HCT116 (cell line): ENCODE measurements around the gene DTX1. TPM values are rescaled to one million over a fixed set of nuclear protein-coding genes. Genes with fewer than 3 reads are reported as not detected.
A peak's percentile ranks its signal among the peaks of the same experiment; 100 is the strongest.

ENCODE experiments used
- ATAC-seq: fragments of 200-7000 bp; cut with Tn5 transposase; 2 replicates; pipeline ENCODE4 v1.9.1; 2020; ENCODE audit warnings: mild to moderate bottlenecking, moderate library complexity
- BruUV-seq: library from RNA; stranded (reverse); fragments of 400-500 nt; replicated peaks from 2 replicates; lab custom pipeline; 2021; lab: Mats Ljungman, UMichigan
- CTCF ChIA-PET: fragments of 300-600 bp; sonication (Branson Sonifier 250); formaldehyde crosslinking; loops from one replicate; lab custom pipeline; 2021; ENCODE audit warnings: antibody characterized with exemption; lab: Charles Lee
- POLR2A ChIA-PET: fragments of 300-600, 350-600 bp; sonication (Branson Sonifier 250); formaldehyde crosslinking; loops from one replicate; lab custom pipeline; 2021; ENCODE audit warnings: antibody characterized with exemption; lab: Charles Lee
- RAD21 ChIA-PET, 2 experiments: fragments of 300-600 bp; sonication (Branson Sonifier 250); formaldehyde crosslinking; loops; one replicate each; lab custom pipeline; 2023; ENCODE audit warnings: low total read pairs in 2 of 2; ENCODE audit not compliant: uncharacterized antibody in 2 of 2, unreplicated experiment in 2 of 2, low non-redundant PET in 1 of 2; lab: Charles Lee
- DNase-seq: peaks from one replicate; pipeline ENCODE4 v3.0.0-alpha.2; 2010; ENCODE audit warnings: low read depth, low spot score
- H2AFZ ChIP-seq: fragments of 200-600 bp; shearing (Covaris generic), sonication (generic); 2 replicates; pipeline ENCODE4 v1.6.1; 2017; ENCODE audit warnings: low read depth, mixed run types, mixed read lengths, antibody characterized with exemption, low read length; ENCODE audit not compliant: poor library complexity, severe bottlenecking
- H3K27ac ChIP-seq: 2 replicates; pipeline ENCODE4 v1.5.1; 2012; ENCODE audit warnings: low read depth, low read length
- H3K27me3 ChIP-seq: fragments of 200-600 bp; sonication (generic); 2 replicates; pipeline ENCODE4 v1.6.1; 2016; ENCODE audit warnings: mixed run types, low read length, mixed read lengths; ENCODE audit not compliant: insufficient read depth
- H3K36me3 ChIP-seq, 2 experiments: fragments of 200-500 bp in 1 of 2; fragments of 200-600 bp in 1 of 2; sonication (Bioruptor generic) in 1 of 2; sonication (generic) in 1 of 2; 2 replicates each; pipeline versions ENCODE4 v1.5.1 to v1.6.1; 2014 to 2016; ENCODE audit warnings: low read length in 2 of 2, inconsistent platforms in 1 of 2, mixed read lengths in 1 of 2, mixed run types in 1 of 2; ENCODE audit not compliant: insufficient read depth in 2 of 2, control insufficient read depth in 1 of 2
- H3K4me1 ChIP-seq, 2 experiments: fragments of 200-600 bp in 1 of 2; sonication (generic) in 1 of 2; 2 replicates each; pipeline versions ENCODE4 v1.5.1 to v1.6.1; 2012 to 2017; ENCODE audit warnings: low read length in 2 of 2, inconsistent platforms in 1 of 2, mild to moderate bottlenecking in 1 of 2, mixed read lengths in 1 of 2, mixed run types in 1 of 2, moderate library complexity in 1 of 2; ENCODE audit not compliant: insufficient read depth in 2 of 2, control insufficient read depth in 1 of 2
- H3K4me2 ChIP-seq: fragments of 200-600 bp; sonication (generic); 2 replicates; pipeline ENCODE4 v1.6.1; 2017; ENCODE audit warnings: mixed run types, low read length, mixed read lengths
- H3K4me3 ChIP-seq, 2 experiments: fragments of 200-600 bp in 1 of 2; sonication (generic) in 1 of 2; replicated peaks in 1 of 2; 2 replicates each; pipeline ENCODE4 v1.5.1; 2011 to 2016; ENCODE audit warnings: low read length in 2 of 2, control low read depth in 1 of 2, low read depth in 1 of 2, mild to moderate bottlenecking in 1 of 2, mixed read lengths in 1 of 2, mixed run types in 1 of 2
- H3K79me2 ChIP-seq: fragments of 200-600 bp; sonication (generic); 2 replicates; pipeline ENCODE4 v1.6.1; 2017; ENCODE audit warnings: mild to moderate bottlenecking, mixed run types, low read length, moderate library complexity, mixed read lengths; ENCODE audit not compliant: insufficient read depth
- H3K9ac ChIP-seq: fragments of 200-600 bp; sonication (generic); 2 replicates; pipeline ENCODE4 v1.6.1; 2016; ENCODE audit warnings: low read length, mixed read lengths
- H3K9me2 ChIP-seq: fragments of 200-600 bp; sonication (generic), shearing (Covaris generic); 2 replicates; pipeline ENCODE4 v1.6.1; 2017; ENCODE audit warnings: mixed run types, mild to moderate bottlenecking, moderate library complexity; ENCODE audit not compliant: insufficient read depth
- H3K9me3 ChIP-seq, 2 experiments: fragments of 200-500 bp in 1 of 2; fragments of 200-600 bp in 1 of 2; sonication (Bioruptor generic) in 1 of 2; sonication (generic) in 1 of 2; 2 replicates each; pipeline ENCODE4 v1.6.1; 2014 to 2017; ENCODE audit warnings: low read length in 2 of 2, mixed read lengths in 2 of 2, inconsistent platforms in 1 of 2, low read depth in 1 of 2, mild to moderate bottlenecking in 1 of 2, mixed run types in 1 of 2, moderate library complexity in 1 of 2; ENCODE audit not compliant: control insufficient read depth in 1 of 2, insufficient read depth in 1 of 2
- H4K20me1 ChIP-seq: fragments of 200-600 bp; sonication (generic), shearing (Covaris generic); 2 replicates; pipeline ENCODE4 v1.6.1; 2017; ENCODE audit warnings: mixed run types, mild to moderate bottlenecking, moderate library complexity; ENCODE audit not compliant: insufficient read depth
- ATF3 ChIP-seq: IDR thresholded peaks from 2 replicates; pipeline ENCODE4 v1.6.1; 2012
- ELF1 ChIP-seq: IDR thresholded peaks from 2 replicates; pipeline ENCODE4 v1.6.1; 2012; ENCODE audit warnings: low read depth, borderline replicate concordance
- EZH2 ChIP-seq: fragments of 200-600 bp; sonication (generic); IDR thresholded peaks from 2 replicates; pipeline ENCODE4 v1.6.1; 2017; ENCODE audit warnings: antibody characterized with exemption, mixed run types
- EZH2phosphoT487 ChIP-seq: fragments of 200-600 bp; IDR thresholded peaks from 2 replicates; pipeline ENCODE4 v1.6.1; 2018; ENCODE audit warnings: antibody characterized with exemption, borderline replicate concordance
- FOSL1 ChIP-seq: IDR thresholded peaks from 2 replicates; pipeline ENCODE4 v1.6.1; 2012; ENCODE audit warnings: low read depth
- POLR2A ChIP-seq: IDR thresholded peaks from 2 replicates; pipeline ENCODE4 v1.7.0; 2011; ENCODE audit warnings: borderline replicate concordance; ENCODE audit not compliant: insufficient read depth, insufficient read length; ENCODE audit errors: extremely low read depth
- POLR2AphosphoS5 ChIP-seq: IDR thresholded peaks from 2 replicates; pipeline ENCODE4 v1.6.1; 2011; ENCODE audit warnings: mild to moderate bottlenecking, low read depth, low read length, moderate library complexity
- RAD21 ChIP-seq: IDR thresholded peaks from 2 replicates; pipeline ENCODE4 v1.6.1; 2012; ENCODE audit warnings: low read depth, mild to moderate bottlenecking
- REST ChIP-seq: IDR thresholded peaks from 2 replicates; pipeline ENCODE4 v1.6.1; 2012; ENCODE audit warnings: low read depth
- SP1 ChIP-seq: IDR thresholded peaks from 2 replicates; pipeline ENCODE4 v1.6.1; 2012; ENCODE audit warnings: low read depth
- YY1 ChIP-seq: IDR thresholded peaks from 2 replicates; pipeline ENCODE4 v1.6.1; 2011; ENCODE audit warnings: low read length, low read depth, moderate library complexity, mild to moderate bottlenecking; ENCODE audit not compliant: insufficient replicate concordance; ENCODE audit errors: extremely low read depth
- ZNF274 ChIP-seq: fragments of 200-500 bp; sonication (Bioruptor generic); IDR thresholded peaks from 2 replicates; pipeline ENCODE4 v1.6.1; 2014; ENCODE audit warnings: mild to moderate bottlenecking, low read depth, low read length, inconsistent platforms
- intact Hi-C: fragments of 100-400 bp; cut with micrococcal nuclease; formaldehyde crosslinking; loops from 2 replicates; pipeline ENCODE4 v1.10.0; 2022
- total RNA-seq: library from RNA; stranded (reverse); gene quantifications from one replicate; pipeline ENCODE4 v1.2.1, GENCODE V29; 2021; ENCODE audit not compliant: unreplicated experiment

DTX1 gene
- total RNA-seq, 1 experiment from 2014 or later = not detected

GRCh38 chr12:113064395-113065125 lies 8.0 kb downstream of the DTX1 start:
- Histone ChIP-seq H3K9me3 (no peaks in the 10 kb centered on the region), H3K27ac (no peak overlapping the region), H4K20me1 (no peaks in the 10 kb centered on the region), H3K9ac (no peak overlapping the region), H3K79me2 (no peaks in the 10 kb centered on the region), H3K36me3 (no peaks in the 10 kb centered on the region)
- intact Hi-C loops = no loop called here
- CTCF ChIA-PET = no interaction called here
- POLR2A ChIA-PET = no interaction called here
- ATAC-seq = no peak
- no peak for TF ChIP-seq ZNF274
- no peak for TF ChIP-seq FOSL1
- no peak for TF ChIP-seq EZH2phosphoT487
- TF ChIP-seq POLR2A = no peak
- TF ChIP-seq SP1 = no peak
- TF ChIP-seq RAD21 = no peak
- TF ChIP-seq ATF3 = no peak
- TF ChIP-seq, all 23 proteins: peak for 0
- RAD21 ChIA-PET = no interaction called here
- no peaks in the 10 kb centered on the region for H3K27me3 ChIP-seq
- H3K9me2 ChIP-seq = no peaks in the 10 kb centered on the region
- no peak overlapping the region for H2AFZ ChIP-seq
- no peak for DNase-seq
- no peak overlapping the region for H3K4me2 ChIP-seq
- no peak overlapping the region for H3K4me3 ChIP-seq
- H3K4me1 ChIP-seq = no peaks in the 10 kb centered on the region
- no TSS peak for BruUV-seq

- no peak for ATAC-seq
- no peak for TF ChIP-seq YY1
- TF ChIP-seq REST = peak; percentile 61
- TF ChIP-seq RAD21 = no peak
- TF ChIP-seq POLR2AphosphoS5 = no peak
- TF ChIP-seq ELF1 = no peak
- TF ChIP-seq ATF3 = no peak
- TF ChIP-seq POLR2A = no peak
- no peak for TF ChIP-seq EZH2
- no peak for DNase-seq
- ChIA-PET RAD21 (no interaction called here), CTCF (no interaction called here), POLR2A (no interaction called here)
- H3K27ac ChIP-seq = no peak overlapping the region
- no peak overlapping the region for H3K4me3 ChIP-seq
- no peaks in the 10 kb centered on the region for H4K20me1 ChIP-seq
- H3K36me3 ChIP-seq = no peaks in the 10 kb centered on the region
- H2AFZ ChIP-seq = no peak overlapping the region
- no peaks in the 10 kb centered on the region for H3K79me2 ChIP-seq
- no peak overlapping the region for H3K9ac ChIP-seq
- H3K9me3 ChIP-seq = no peaks in the 10 kb centered on the region
- H3K4me2 ChIP-seq = no peak overlapping the region
- BruUV-seq = no TSS peak
- intact Hi-C loops = no loop called here
- H3K9me2 ChIP-seq = no peaks in the 10 kb centered on the region
- no peaks in the 10 kb centered on the region for H3K27me3 ChIP-seq
- H3K4me1 ChIP-seq = no peaks in the 10 kb centered on the region
Measured at GRCh38 chr12:113065126-113066007, 8.8 kb downstream of the DTX1 start.
